Endothelial cell of umbilical vein (primary cell): ENCODE measurements around the gene EFHD1. TPM values are rescaled to one million over a fixed set of nuclear protein-coding genes. Genes with fewer than 3 reads are reported as not detected.

Experiments
- BruUV-seq: library from RNA; stranded (reverse); fragments of 400-500 nt; replicated peaks from 2 replicates; lab custom pipeline; 2021; lab: Mats Ljungman, UMichigan
- CTCF ChIA-PET: fragments of 300-600, 350-600 bp; sonication (Branson Sonifier 250); formaldehyde crosslinking; loops from one replicate; lab custom pipeline; 2021; ENCODE audit warnings: antibody characterized with exemption, inconsistent platforms; lab: Charles Lee
- POLR2A ChIA-PET: fragments of 300-600, 350-600 bp; sonication (Branson Sonifier 250); formaldehyde crosslinking; loops from one replicate; lab custom pipeline; 2021; ENCODE audit warnings: antibody characterized with exemption, inconsistent platforms; lab: Charles Lee
- DNase-seq: peaks from one replicate; pipeline ENCODE4 v3.0.0-alpha.2; 2011; ENCODE audit warnings: low read depth, low spot score
- FAIRE-seq: peaks from 2 replicates; lab custom pipeline; 2011; peaks lifted over from hg19 to GRCh38; lab: Jason Lieb, UNC
- H2AFZ ChIP-seq: 2 replicates; pipeline ENCODE4 v1.6.0; 2012; ENCODE audit warnings: low read depth, low read length, control low read depth, inconsistent platforms
- H3K27ac ChIP-seq: 2 replicates; pipeline ENCODE4 v1.5.1; 2011; ENCODE audit warnings: low read depth, mild to moderate bottlenecking, control low read depth, low read length, moderate library complexity; ENCODE audit not compliant: insufficient read depth
- H3K27me3 ChIP-seq, 2 experiments: 2 replicates each; pipeline versions ENCODE4 v1.6.0 to v1.6.1; 2011; ENCODE audit warnings: low read length in 2 of 2, mixed read lengths in 1 of 2; ENCODE audit not compliant: control insufficient read depth in 2 of 2, insufficient read depth in 2 of 2
- H3K36me3 ChIP-seq, 2 experiments: 2 replicates in 1 of 2; 3 replicates in 1 of 2; pipeline ENCODE4 v1.5.1; 2011; ENCODE audit warnings: low read length in 2 of 2, mild to moderate bottlenecking in 1 of 2, moderate library complexity in 1 of 2; ENCODE audit not compliant: control insufficient read depth in 2 of 2, insufficient read depth in 2 of 2; ENCODE audit errors: extremely low read depth in 1 of 2
- H3K4me1 ChIP-seq: 3 replicates; pipeline ENCODE4 v1.5.1; 2011; ENCODE audit warnings: mild to moderate bottlenecking, low read length; ENCODE audit not compliant: control insufficient read depth, insufficient read depth; ENCODE audit errors: extremely low read depth
- H3K4me2 ChIP-seq: 2 replicates; pipeline ENCODE4 v1.6.1; 2011; ENCODE audit warnings: low read length, control low read depth, mixed read lengths; ENCODE audit not compliant: insufficient read depth
- H3K4me3 ChIP-seq, 3 experiments: fragments of 200-600 bp in 1 of 3; sonication (generic), shearing (Covaris generic) in 1 of 3; replicated peaks in 1 of 3; 2 replicates each; pipeline ENCODE4 v1.5.1; 2011 to 2016; ENCODE audit warnings: control low read depth in 3 of 3, low read length in 3 of 3, mild to moderate bottlenecking in 2 of 3, inconsistent platforms in 1 of 3, low read depth in 1 of 3, moderate library complexity in 1 of 3; ENCODE audit not compliant: insufficient read depth in 1 of 3
- H3K79me2 ChIP-seq: 2 replicates; pipeline ENCODE4 v1.6.0; 2012; ENCODE audit warnings: low read length, inconsistent platforms; ENCODE audit not compliant: control insufficient read depth, insufficient read depth
- H3K9ac ChIP-seq: replicated peaks from 2 replicates; pipeline ENCODE3; 2011; ENCODE audit warnings: low read length, control low read depth; ENCODE audit not compliant: insufficient read depth; ENCODE audit errors: extremely low read depth
- H3K9me1 ChIP-seq: replicated peaks from 3 replicates; pipeline ENCODE4 v1.6.0; 2011; ENCODE audit warnings: mild to moderate bottlenecking, low read length; ENCODE audit not compliant: control insufficient read depth, insufficient read depth; ENCODE audit errors: extremely low read depth
- H3K9me3 ChIP-seq: replicated peaks from 2 replicates; pipeline ENCODE4 v1.5.1; 2012; ENCODE audit warnings: low read length, inconsistent platforms; ENCODE audit not compliant: control insufficient read depth, insufficient read depth
- H4K20me1 ChIP-seq: replicated peaks from 2 replicates; pipeline ENCODE3; 2011; ENCODE audit warnings: mild to moderate bottlenecking, low read length; ENCODE audit not compliant: control insufficient read depth, insufficient read depth; ENCODE audit errors: extremely low read depth
- EZH2 ChIP-seq: IDR thresholded peaks from 2 replicates; pipeline ENCODE4 v1.6.1; 2012; ENCODE audit warnings: borderline replicate concordance, low read depth, mild to moderate bottlenecking, moderate library complexity, low read length, inconsistent platforms; ENCODE audit not compliant: severe bottlenecking
- FOS ChIP-seq: IDR thresholded peaks from 2 replicates; pipeline ENCODE4 v1.6.1; 2011; ENCODE audit warnings: mild to moderate bottlenecking, low read length, moderate library complexity, borderline replicate concordance; ENCODE audit not compliant: insufficient read depth
- GATA2 ChIP-seq: IDR thresholded peaks from 2 replicates; pipeline ENCODE4 v1.7.0; 2011; ENCODE audit warnings: low read depth, mild to moderate bottlenecking, moderate library complexity, mixed read lengths, low read length; ENCODE audit not compliant: insufficient read length, insufficient read depth
- JUN ChIP-seq: IDR thresholded peaks from 2 replicates; pipeline ENCODE4 v1.6.1; 2011; ENCODE audit warnings: borderline replicate concordance, low read depth; ENCODE audit not compliant: insufficient read length, insufficient read depth
- MAX ChIP-seq: IDR thresholded peaks from 2 replicates; pipeline ENCODE4 v1.6.1; 2011; ENCODE audit not compliant: insufficient read depth, insufficient read length
- MYC ChIP-seq: IDR thresholded peaks from one replicate; pipeline ENCODE4 v1.6.1; 2011; ENCODE audit warnings: mild to moderate bottlenecking, low read depth, low read length
- POLR2A ChIP-seq: IDR thresholded peaks from 2 replicates; pipeline ENCODE4 v1.6.1; 2012; ENCODE audit warnings: low read depth, mild to moderate bottlenecking, control low read depth, low read length
- POLR2AphosphoS5 ChIP-seq: IDR thresholded peaks from 2 replicates; pipeline ENCODE4 v1.6.1; 2012; ENCODE audit warnings: low read depth, mild to moderate bottlenecking, control low read depth, low read length, moderate library complexity; ENCODE audit not compliant: insufficient read depth
- dilution Hi-C: fragments of 300-500 bp; cut with MboI; formaldehyde crosslinking; loops from one replicate; pipeline ENCODE4 v1.15.0; 2019; ENCODE audit warnings: low sequenced_read_pairs; ENCODE audit not compliant: extremely low pct_ligation_motif_present
- intact Hi-C: fragments of 100-400 bp; cut with micrococcal nuclease; formaldehyde crosslinking; loops from one replicate; pipeline ENCODE4 v1.10.0; 2022
- polyA plus RNA-seq, 4 experiments: library from polyadenylated mRNA; depleted of rRNA in 3 of 4; stranded (reverse) in 3 of 4; unstranded in 1 of 4; fragments of >200 nt; gene quantifications; 2 replicates each; pipeline versions ENCODE4 v1.2.1 to v1.2.3, GENCODE V29; 2011 to 2012; ENCODE audit warnings: missing spikeins in 1 of 4
- total RNA-seq: library from RNA; stranded (reverse); gene quantifications from 2 replicates; pipeline ENCODE4 v1.2.3, GENCODE V29; 2021
- TF ChIP-seq, protein P1 (sequence below), 2 donors: IDR thresholded peaks; 1 replicate in 1 of 2; 2 replicates in 1 of 2; pipeline ENCODE4 v1.5.1; 2011; ENCODE audit warnings: low read length in 2 of 2, mild to moderate bottlenecking in 2 of 2, moderate library complexity in 2 of 2, control low read depth in 1 of 2, inconsistent platforms in 1 of 2, low read depth in 1 of 2; ENCODE audit not compliant: insufficient read depth in 1 of 2; ENCODE audit errors: extremely low read depth in 1 of 2

The EFHD1 gene
- total and polyA plus RNA-seq, 2 donors (not counting 3 experiments of a cell fraction or from before 2014, with no cell fraction given), result 0.18 TPM; not detected in 1

DNA sequence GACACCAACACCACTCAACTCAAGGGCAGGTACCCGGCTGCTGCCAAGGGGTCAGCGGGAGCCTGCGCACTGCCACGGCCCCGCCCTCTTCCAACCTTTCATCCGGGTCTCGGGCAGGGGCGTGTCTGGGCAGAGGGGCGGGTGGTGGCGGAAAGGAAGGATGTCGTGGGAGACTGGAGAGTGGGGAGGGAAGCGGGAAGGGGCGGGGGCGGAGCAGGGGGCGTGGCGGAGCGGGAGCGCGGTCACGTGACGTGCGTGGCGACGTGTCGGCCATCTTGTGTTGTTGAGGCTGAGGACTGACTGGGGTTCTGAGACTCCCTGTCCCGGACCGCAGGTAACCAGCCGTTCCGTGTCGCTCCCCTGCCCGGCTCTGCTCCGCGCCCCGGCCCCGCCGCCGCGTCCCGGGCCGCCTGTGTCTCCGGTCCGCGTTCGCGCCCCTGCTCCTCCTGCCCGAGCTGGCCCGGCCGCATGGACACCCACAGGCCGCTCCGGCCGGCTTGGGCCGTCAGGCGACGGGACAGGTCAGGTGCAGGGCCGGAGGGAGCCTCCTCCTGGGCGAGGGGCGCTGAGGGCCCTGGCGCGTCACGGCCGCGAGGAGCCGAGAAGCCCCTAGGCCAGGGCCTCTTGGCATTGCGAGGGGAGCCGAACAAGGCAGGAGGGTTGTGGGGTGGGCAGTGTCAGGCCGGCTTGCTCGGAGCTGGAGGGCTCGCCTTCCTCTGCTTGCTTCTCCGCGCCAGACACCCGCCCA lies 63.8 kb downstream of the EFHD1 start, which contains the start of gene GIGYF2:
TSS of gene GIGYF2 (plus strand) at position 273 of the 748 bp plus-strand sequence. CDS start 37,867 bp downstream, outside the sequence.
- Histone ChIP-seq H3K4me1 (peaks cover 19% of the 10 kb centered on the region), H3K36me3 (no peaks in the 10 kb centered on the region), H3K9me3 (no peaks in the 10 kb centered on the region), H2AFZ (peak within 1 kb of the TSS; percentile 86), H3K79me2 (peaks cover 50% of the 10 kb centered on the region), H3K9me1 (no peaks in the 10 kb centered on the region), H3K27me3 (peaks cover 0 to 2% of the 10 kb centered on the region in 2 experiments), H3K4me2 (peak within 1 kb of the TSS; percentile 72), H3K4me3 (peak within 1 kb of the TSS; percentile 39 to 98 (median 80)), H3K27ac (peak within 1 kb of the TSS; percentile 68), H3K9ac (peak within 1 kb of the TSS; percentile 92), H4K20me1 (no peaks in the 10 kb centered on the region)
- DNase-seq, result peak; percentile 98
- no peak for TF ChIP-seq GATA2
- peak; percentile 82 for TF ChIP-seq POLR2AphosphoS5
- peak; percentile 63 for TF ChIP-seq MYC
- TF ChIP-seq, protein P1, sequence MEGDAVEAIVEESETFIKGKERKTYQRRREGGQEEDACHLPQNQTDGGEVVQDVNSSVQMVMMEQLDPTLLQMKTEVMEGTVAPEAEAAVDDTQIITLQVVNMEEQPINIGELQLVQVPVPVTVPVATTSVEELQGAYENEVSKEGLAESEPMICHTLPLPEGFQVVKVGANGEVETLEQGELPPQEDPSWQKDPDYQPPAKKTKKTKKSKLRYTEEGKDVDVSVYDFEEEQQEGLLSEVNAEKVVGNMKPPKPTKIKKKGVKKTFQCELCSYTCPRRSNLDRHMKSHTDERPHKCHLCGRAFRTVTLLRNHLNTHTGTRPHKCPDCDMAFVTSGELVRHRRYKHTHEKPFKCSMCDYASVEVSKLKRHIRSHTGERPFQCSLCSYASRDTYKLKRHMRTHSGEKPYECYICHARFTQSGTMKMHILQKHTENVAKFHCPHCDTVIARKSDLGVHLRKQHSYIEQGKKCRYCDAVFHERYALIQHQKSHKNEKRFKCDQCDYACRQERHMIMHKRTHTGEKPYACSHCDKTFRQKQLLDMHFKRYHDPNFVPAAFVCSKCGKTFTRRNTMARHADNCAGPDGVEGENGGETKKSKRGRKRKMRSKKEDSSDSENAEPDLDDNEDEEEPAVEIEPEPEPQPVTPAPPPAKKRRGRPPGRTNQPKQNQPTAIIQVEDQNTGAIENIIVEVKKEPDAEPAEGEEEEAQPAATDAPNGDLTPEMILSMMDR (IDR thresholded peaks at IDR 0.05; ENCODE audit: extremely low read depth in 1 of 2, insufficient read depth in 1 of 2, low read depth in 1 of 2, low read length in 2 of 2), result no peak
- TF ChIP-seq EZH2, result no peak
- peak; percentile 83 for TF ChIP-seq MAX
- peak; percentile 89 for TF ChIP-seq POLR2A
- peak; percentile 9 for TF ChIP-seq FOS
- TF ChIP-seq JUN, result no peak
- dilution Hi-C loops (no loop called here), intact Hi-C loops (loop anchor here (1.0 kb wide), 1 partner anchor 554 kb away; the partner anchor contains the start of gene ATG16L1)
- FAIRE-seq, result peak; percentile 80
- ChIA-PET POLR2A (no interaction called here), CTCF (interaction anchor here (0.9 kb wide), 1 partner anchor 64 kb away, joined by 3 read pairs; the partner anchor contains the start of gene EFHD1)
- no TSS peak for BruUV-seq
